Retinal pigment epithelial cell (primary cell): ENCODE data around the gene ELMO1.
"Not testable (repeated sequence)": the region's sequence is repeated elsewhere in the genome, so short reads cannot be mapped to it uniquely, and the experiment has no call there.

Source experiments
- DNase-seq: peaks from one replicate; pipeline ENCODE4 v3.0.0-alpha.2; 2010; ENCODE audit warnings: low read depth
- H3K4me3 ChIP-seq: 2 replicates; pipeline ENCODE4 v1.5.1; 2011; ENCODE audit warnings: mild to moderate bottlenecking, low read length, control low read depth, moderate library complexity
- CTCF ChIP-seq: conservative IDR thresholded peaks from 2 replicates; pipeline ENCODE4 v1.5.1; 2011; ENCODE audit warnings: low read depth, low read length, control low read depth, inconsistent platforms

The ELMO1 gene

GRCh38 chr7:36979810-36980248 lies 468.8 kb downstream of the ELMO1 start:
- H3K4me3 ChIP-seq = no peak overlapping the region
- no peak for TF ChIP-seq CTCF
- no peak for DNase-seq

- no peak for DNase-seq
- TF ChIP-seq CTCF = no peak
- H3K4me3 ChIP-seq = no peak overlapping the region
Observed at GRCh38 chr7:36978461-36978860, 470.2 kb downstream of the ELMO1 start.

- DNase-seq = no peak
- TF ChIP-seq CTCF = no peak
Observed at GRCh38 chr7:36977878-36978277, 470.8 kb downstream of the ELMO1 start.

GRCh38 chr7:36973534-36973933 lies 475.1 kb downstream of the ELMO1 start:
- not testable (repeated sequence) for DNase-seq, H3K4me3 ChIP-seq

More at GRCh38 chr7:36977878-36978277, 470.8 kb downstream of the ELMO1 start:
- H3K4me3 ChIP-seq = no peak overlapping the region

- no peak for DNase-seq
- H3K4me3 ChIP-seq = no peak overlapping the region
Observed at GRCh38 chr7:36972140-36972518, 476.5 kb downstream of the ELMO1 start.

GRCh38 chr7:36971515-36972139 lies 477.0 kb downstream of the ELMO1 start:
- H3K4me3 ChIP-seq = no peak overlapping the region
- peak; percentile 20 for DNase-seq
- no peak for TF ChIP-seq CTCF

More at GRCh38 chr7:36972140-36972518, 476.5 kb downstream of the ELMO1 start:
- TF ChIP-seq CTCF = no peak

- DNase-seq = no peak
- no peak overlapping the region for H3K4me3 ChIP-seq
- TF ChIP-seq CTCF = no peak
Observed at GRCh38 chr7:36970551-36971514, 477.8 kb downstream of the ELMO1 start.
